ENCODE measurements around the gene MPIG6B.
A peak's percentile ranks its signal among the peaks of the same experiment; 100 is the strongest.

Gene MPIG6B

DNA sequence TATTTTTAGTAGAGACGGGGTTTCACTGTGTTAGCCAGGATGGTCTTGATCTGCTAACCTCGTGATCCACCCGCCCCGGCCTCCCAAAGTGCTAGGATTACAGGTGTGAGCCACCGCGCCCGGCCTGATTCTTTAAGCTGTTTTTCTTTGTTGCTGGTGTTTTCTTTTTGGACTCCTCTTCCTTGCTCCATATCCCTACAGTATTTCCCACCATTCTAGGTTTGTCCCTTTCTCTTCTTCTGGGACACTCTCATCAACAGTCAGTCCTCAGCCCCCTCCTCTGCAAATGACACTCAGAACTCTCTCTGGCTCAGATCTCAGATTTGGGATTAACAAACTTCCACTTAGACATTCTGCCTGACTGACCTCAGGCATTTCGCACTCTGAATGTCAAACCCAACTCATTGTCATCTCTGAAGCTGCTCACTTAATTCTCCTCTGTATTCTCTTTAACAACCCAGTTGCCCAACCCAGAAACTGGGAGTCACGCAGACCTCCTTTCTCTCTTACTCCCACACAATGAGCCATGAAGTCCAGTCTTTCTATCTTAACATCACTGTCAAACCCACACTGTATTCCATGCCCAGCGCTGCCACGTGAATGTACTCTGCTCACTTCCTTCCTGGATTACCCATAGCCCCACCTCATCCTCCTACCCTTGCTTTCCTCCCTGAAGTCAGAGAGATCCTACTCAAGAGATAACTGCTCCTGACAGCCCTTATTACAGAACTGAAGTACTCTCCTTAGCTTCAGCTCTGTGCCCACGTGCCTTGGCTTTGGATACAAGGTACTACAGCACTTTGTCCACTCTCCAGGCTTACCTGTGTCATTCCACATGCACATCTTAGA lies 2.6 kb downstream of the MPIG6B start:
- TF ChIP-seq, protein P1, sequence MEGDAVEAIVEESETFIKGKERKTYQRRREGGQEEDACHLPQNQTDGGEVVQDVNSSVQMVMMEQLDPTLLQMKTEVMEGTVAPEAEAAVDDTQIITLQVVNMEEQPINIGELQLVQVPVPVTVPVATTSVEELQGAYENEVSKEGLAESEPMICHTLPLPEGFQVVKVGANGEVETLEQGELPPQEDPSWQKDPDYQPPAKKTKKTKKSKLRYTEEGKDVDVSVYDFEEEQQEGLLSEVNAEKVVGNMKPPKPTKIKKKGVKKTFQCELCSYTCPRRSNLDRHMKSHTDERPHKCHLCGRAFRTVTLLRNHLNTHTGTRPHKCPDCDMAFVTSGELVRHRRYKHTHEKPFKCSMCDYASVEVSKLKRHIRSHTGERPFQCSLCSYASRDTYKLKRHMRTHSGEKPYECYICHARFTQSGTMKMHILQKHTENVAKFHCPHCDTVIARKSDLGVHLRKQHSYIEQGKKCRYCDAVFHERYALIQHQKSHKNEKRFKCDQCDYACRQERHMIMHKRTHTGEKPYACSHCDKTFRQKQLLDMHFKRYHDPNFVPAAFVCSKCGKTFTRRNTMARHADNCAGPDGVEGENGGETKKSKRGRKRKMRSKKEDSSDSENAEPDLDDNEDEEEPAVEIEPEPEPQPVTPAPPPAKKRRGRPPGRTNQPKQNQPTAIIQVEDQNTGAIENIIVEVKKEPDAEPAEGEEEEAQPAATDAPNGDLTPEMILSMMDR (IDR thresholded peaks at IDR 0.05; ENCODE audit: control extremely low read depth, extremely low read depth, low read depth, missing control alignments): no peak
- no peak for DNase-seq (ENCODE audit: extremely low spot score)
- CTCF ChIA-PET: interaction anchor here (1.0 to 7.2 kb wide), 3 partner anchors 13 to 19 kb away, joined by 4 to 64 read pairs (median 5); partner anchors contain the start of genes CLIC1, LY6G6F and MSH5
- POLR2A ChIA-PET: interaction anchor here (0.7 kb wide), 1 partner anchor 13 kb away, joined by 5 read pairs; no protein-coding TSS in a partner anchor

GRCh38 chr6:31727034-31727716 lies 4.0 kb downstream of the MPIG6B start:
- CTCF ChIA-PET: interaction anchor here (1.2 to 7.2 kb wide), 9 partner anchors 12 to 103 kb away, joined by 3 to 64 read pairs (median 7); partner anchors contain the start of genes CLIC1, LY6G6D and MSH5
- TF ChIP-seq, protein P1 (IDR thresholded peaks at IDR 0.05; ENCODE audit: control extremely low read depth, extremely low read depth, low read depth, missing control alignments): no peak
- peak; percentile 87 for DNase-seq (ENCODE audit: extremely low spot score)
- POLR2A ChIA-PET: interaction anchor here (1.0 to 1.7 kb wide), 6 partner anchors 9 to 135 kb away, joined by 3 to 6 read pairs (median 4); partner anchors contain the start of genes CLIC1, HSPA1A, HSPA1B and HSPA1L

- CTCF ChIA-PET: interaction anchor here (1.2 to 7.2 kb wide), 11 partner anchors 11 to 102 kb away, joined by 3 to 64 read pairs (median 7); partner anchors contain the start of genes CLIC1, LY6G6D and MSH5
- POLR2A ChIA-PET: interaction anchor here (1.0 to 1.7 kb wide), 6 partner anchors 8 to 135 kb away, joined by 3 to 6 read pairs (median 4); partner anchors contain the start of genes CLIC1, HSPA1A, HSPA1B and HSPA1L
- DNase-seq (ENCODE audit: extremely low spot score): no peak
- TF ChIP-seq, protein P1 (IDR thresholded peaks at IDR 0.05; ENCODE audit: control extremely low read depth, extremely low read depth, low read depth, missing control alignments): no peak
These were observed 4.8 kb downstream of the MPIG6B start for GRCh38 chr6:31727717-31728671.

DNA sequence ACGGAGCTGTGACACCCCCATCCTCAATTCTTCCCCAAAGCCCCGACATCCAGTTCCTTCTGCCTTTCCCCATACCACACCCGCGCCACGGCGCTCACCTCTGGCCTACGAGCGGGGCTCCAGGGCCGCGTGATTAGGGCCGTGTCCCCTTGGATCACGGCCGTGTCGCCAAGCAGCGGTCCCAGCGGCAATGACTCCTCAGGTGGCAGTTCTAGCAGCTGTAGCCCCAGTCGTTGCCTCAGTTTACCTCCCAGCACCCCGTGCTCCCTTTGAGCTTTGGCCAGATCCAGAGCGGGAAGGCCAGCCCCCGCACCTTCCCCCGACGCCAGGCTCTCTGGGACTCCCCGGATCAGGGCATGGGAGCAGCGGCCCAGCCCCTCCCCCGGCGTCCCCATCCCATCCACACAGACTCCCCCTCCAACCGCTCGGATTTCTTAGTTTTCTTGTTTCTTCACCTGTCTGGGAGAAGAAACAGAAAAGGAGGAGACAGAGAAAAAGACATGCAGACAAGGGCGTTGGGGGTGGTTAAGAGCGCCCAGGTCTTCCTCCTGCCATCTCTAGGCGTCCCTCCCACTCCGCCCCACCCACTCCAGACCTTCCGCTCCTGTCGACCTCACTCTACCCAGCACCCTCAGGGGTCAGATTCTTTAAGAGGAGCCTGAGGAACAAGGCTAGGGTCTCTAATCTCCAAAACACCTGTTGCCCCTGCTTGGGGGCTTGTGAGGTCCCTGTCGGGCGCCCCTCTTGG lies 5.8 kb downstream of the MPIG6B start, which contains the start of gene DDAH2:
DDAH2 (minus strand) TSS at position 533 of the 748 bp plus-strand sequence; CDS start at position 395, 138 bp downstream.
- DNase-seq (ENCODE audit: extremely low spot score): no peak
- TF ChIP-seq, protein P1 (IDR thresholded peaks at IDR 0.05; ENCODE audit: control extremely low read depth, extremely low read depth, low read depth, missing control alignments): no peak
- CTCF ChIA-PET: interaction anchor here (0.7 to 7.2 kb wide), 21 partner anchors 8 to 140 kb away, joined by 3 to 64 read pairs (median 6); partner anchors contain the start of genes ABHD16A, CLIC1, LSM2 and LY6G5C
- POLR2A ChIA-PET: interaction anchor here (0.5 to 1.1 kb wide), 3 partner anchors 86 to 1096 kb away, joined by 4 to 6 read pairs (median 5); partner anchors contain the start of genes HSPA1A, HSPA1B and HSPA1L

DNA sequence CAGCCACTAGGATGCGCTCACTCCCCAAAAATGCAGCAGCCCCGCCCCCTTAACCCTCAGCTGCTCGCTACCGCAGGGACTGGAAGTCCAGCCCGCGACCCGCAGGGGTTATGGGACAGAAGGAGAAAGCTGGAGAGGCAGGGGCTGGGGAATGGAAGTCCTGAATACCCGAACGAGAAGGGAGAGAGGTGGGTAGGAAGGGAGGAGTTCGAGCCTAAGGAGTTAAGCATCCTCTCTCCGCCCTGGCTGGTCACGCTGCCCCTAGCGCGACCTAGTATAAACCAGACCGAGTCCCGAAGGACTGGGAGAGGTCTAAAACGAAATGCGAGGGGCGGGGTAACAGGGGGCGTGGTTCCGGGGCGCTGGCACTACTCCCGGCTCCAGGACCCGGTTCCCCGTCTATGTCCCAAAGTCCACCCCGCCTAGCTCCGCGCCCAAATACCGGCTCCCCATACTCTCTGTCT lies 6.4 kb downstream of the MPIG6B start:
- peak; percentile 79 for DNase-seq (ENCODE audit: extremely low spot score)
- TF ChIP-seq, protein P1 (IDR thresholded peaks at IDR 0.05; ENCODE audit: control extremely low read depth, extremely low read depth, low read depth, missing control alignments): peak; percentile 87
- POLR2A ChIA-PET: interaction anchor here (0.5 to 1.1 kb wide), 3 partner anchors 86 to 1097 kb away, joined by 4 to 6 read pairs (median 5); partner anchors contain the start of genes HSPA1A, HSPA1B and HSPA1L
- CTCF ChIA-PET: interaction anchor here (0.7 to 7.2 kb wide), 23 partner anchors 9 to 139 kb away, joined by 3 to 64 read pairs (median 6); partner anchors contain the start of genes ABHD16A, CLIC1, LSM2 and LY6G5C
